Prostate gland (tissue), 2 donors: ENCODE measurements around the gene LMAN1L. TPM values are rescaled to one million over a fixed set of nuclear protein-coding genes. Genes with fewer than 3 reads are reported as not detected.

ENCODE experiments used
- DNase-seq: peaks from one replicate; pipeline ENCODE4 v3.0.0-alpha.2; 2019; ENCODE audit warnings: low spot score
- H3K27ac ChIP-seq, 2 donors: fragments of 200-600 bp; sonication (generic); 2 replicates each; pipeline ENCODE4 v1.5.1; 2017 to 2019
- H3K27me3 ChIP-seq: fragments of 200-600 bp; sonication (generic); replicated peaks from 2 replicates; pipeline ENCODE4 v1.5.1; 2019; ENCODE audit not compliant: insufficient read depth
- H3K36me3 ChIP-seq, 2 donors: fragments of 200-600 bp; sonication (generic); 1 replicate in 1 of 2; 2 replicates in 1 of 2; pipeline versions ENCODE4 v1.5.1 to v1.8.1; 2017 to 2019
- H3K4me1 ChIP-seq: fragments of 200-600 bp; sonication (generic); replicated peaks from 2 replicates; pipeline ENCODE4 v1.5.1; 2019
- H3K4me3 ChIP-seq, 2 donors: fragments of 200-600 bp; sonication (generic); 2 replicates each; pipeline ENCODE4 v1.5.1; 2017 to 2019
- H3K9me3 ChIP-seq: fragments of 200-600 bp; sonication (generic); 2 replicates; pipeline ENCODE4 v1.5.1; 2017
- POLR2A ChIP-seq: fragments of 450-650 bp; IDR thresholded peaks from one replicate; pipeline ENCODE4 v1.6.1; 2016; ENCODE audit warnings: antibody characterized with exemption, mild to moderate bottlenecking
- POLR2AphosphoS5 ChIP-seq: sonication (generic); formaldehyde crosslinking; IDR thresholded peaks from one replicate; pipeline ENCODE4 v1.6.1; 2017; ENCODE audit warnings: antibody characterized with exemption
- WGBS: methylation state at CpG from one replicate; pipeline ENCODE4 v1.1.5; 2018; 5-methylcytosine and 5-hydroxymethylcytosine counted together
- intact Hi-C: fragments of 100-400 bp; cut with DNase I; formaldehyde crosslinking; loops from one replicate; pipeline ENCODE4 v1.14.2; 2022
- total RNA-seq, 2 donors: library from RNA; depleted of rRNA; stranded (reverse); fragments of >200 nt; gene quantifications; one replicate each; pipeline ENCODE4 v1.1.0, GENCODE V29; 2016
- TF ChIP-seq, protein P1 (sequence below), 4 experiments: fragments of 200-600 bp in 2 of 4; fragments of 450-650 bp in 2 of 4; sonication (generic) in 2 of 4; IDR thresholded peaks; 1 replicate in 3 of 4; 2 replicates in 1 of 4; pipeline ENCODE4 v1.5.1; 2016 to 2019; ENCODE audit warnings: antibody characterized with exemption in 4 of 4, mild to moderate bottlenecking in 2 of 4, moderate library complexity in 2 of 4

LMAN1L gene
- total RNA-seq, 2 donors from 2014 or later: 219 to 229 TPM

DNA sequence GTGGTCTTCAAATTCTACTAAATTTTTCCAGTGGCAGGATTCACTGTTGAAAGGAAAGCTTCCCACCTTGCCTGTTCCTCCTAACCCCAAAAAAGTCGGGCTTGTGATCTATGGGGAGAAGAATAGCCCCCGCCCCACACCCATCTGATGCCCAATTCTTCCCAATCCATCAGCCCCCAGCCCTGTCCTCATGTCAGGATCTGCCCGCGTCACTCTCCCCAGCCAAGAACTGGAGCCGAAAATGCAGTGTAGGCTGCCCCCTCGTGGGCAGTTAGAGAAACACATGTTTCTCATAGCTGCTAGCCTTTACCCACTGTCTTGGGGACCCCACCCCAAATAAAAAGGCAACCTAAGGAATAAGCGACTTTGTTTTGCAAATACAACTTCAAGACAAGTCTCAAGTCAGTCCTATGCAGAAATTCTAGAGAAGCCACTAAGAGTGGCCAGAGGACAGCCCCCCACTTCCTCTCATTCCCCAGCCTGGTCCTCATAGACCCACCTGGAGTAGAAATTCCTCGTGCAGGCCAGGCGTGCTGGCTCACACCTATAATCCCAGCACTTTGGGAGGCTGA is 43.8 kb upstream of the LMAN1L start:
- intact Hi-C loops: loop anchor here (2.0 to 10.0 kb wide), 2 partner anchors 134 to 394 kb away; no protein-coding TSS in a partner anchor
- TF ChIP-seq, protein P1, sequence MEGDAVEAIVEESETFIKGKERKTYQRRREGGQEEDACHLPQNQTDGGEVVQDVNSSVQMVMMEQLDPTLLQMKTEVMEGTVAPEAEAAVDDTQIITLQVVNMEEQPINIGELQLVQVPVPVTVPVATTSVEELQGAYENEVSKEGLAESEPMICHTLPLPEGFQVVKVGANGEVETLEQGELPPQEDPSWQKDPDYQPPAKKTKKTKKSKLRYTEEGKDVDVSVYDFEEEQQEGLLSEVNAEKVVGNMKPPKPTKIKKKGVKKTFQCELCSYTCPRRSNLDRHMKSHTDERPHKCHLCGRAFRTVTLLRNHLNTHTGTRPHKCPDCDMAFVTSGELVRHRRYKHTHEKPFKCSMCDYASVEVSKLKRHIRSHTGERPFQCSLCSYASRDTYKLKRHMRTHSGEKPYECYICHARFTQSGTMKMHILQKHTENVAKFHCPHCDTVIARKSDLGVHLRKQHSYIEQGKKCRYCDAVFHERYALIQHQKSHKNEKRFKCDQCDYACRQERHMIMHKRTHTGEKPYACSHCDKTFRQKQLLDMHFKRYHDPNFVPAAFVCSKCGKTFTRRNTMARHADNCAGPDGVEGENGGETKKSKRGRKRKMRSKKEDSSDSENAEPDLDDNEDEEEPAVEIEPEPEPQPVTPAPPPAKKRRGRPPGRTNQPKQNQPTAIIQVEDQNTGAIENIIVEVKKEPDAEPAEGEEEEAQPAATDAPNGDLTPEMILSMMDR (IDR thresholded peaks at IDR 0.05): peak; percentile 75 to 90 (median 86)
- no peak for TF ChIP-seq POLR2A
- TF ChIP-seq POLR2AphosphoS5: peak; percentile 58
- Histone ChIP-seq H3K36me3 (no peaks in the 10 kb centered on the region), H3K4me1 (no peaks in the 10 kb centered on the region), H3K9me3 (no peaks in the 10 kb centered on the region), H3K27me3 (no peaks in the 10 kb centered on the region), H3K4me3 (no peak overlapping the region), H3K27ac (no peak overlapping the region)
- peak; percentile 57 for DNase-seq
- 5% methylated on average over 9 of the region's 9 CpGs for WGBS

DNA sequence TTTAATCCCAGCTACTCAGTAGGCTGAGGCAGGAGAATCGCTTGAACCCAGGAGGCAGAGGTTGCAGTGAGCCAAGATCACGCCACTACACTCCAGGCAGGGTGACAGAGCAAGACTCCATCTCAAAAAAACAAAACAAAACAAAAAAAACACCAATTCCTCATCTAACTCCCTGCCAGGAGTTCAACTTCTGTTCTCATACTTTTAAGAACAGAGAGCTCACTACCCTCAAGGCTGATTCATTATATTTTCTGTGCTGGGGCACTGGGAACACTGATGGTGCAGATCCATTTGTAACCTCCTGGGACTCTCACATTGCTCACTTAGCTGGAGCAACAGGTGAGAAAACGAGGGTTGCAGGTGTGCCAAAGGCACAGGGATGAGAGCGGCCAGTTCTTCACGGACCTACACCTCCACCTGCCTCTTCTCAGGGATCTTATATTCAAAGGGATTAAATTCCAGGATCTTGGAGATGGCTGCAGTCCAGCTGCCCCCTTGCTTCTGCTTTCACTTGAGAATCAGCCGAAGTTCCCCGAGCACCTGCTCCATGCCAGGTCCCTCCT is 43.1 kb upstream of the LMAN1L start:
- H3K36me3 ChIP-seq: no peaks in the 10 kb centered on the region
- DNase-seq: no peak
- H3K4me1 ChIP-seq: no peaks in the 10 kb centered on the region
- WGBS: 68% methylated on average over 7 of the region's 7 CpGs
- intact Hi-C loops: loop anchor here (2.0 to 10.0 kb wide), 3 partner anchors 135 to 395 kb away; no protein-coding TSS in a partner anchor
- H3K4me3 ChIP-seq: no peak overlapping the region
- TF ChIP-seq POLR2A: no peak
- no peak for TF ChIP-seq POLR2AphosphoS5
- TF ChIP-seq, protein P1 (IDR thresholded peaks at IDR 0.05): no peak
- no peaks in the 10 kb centered on the region for H3K9me3 ChIP-seq
- no peaks in the 10 kb centered on the region for H3K27me3 ChIP-seq
- H3K27ac ChIP-seq: no peak overlapping the region

DNA sequence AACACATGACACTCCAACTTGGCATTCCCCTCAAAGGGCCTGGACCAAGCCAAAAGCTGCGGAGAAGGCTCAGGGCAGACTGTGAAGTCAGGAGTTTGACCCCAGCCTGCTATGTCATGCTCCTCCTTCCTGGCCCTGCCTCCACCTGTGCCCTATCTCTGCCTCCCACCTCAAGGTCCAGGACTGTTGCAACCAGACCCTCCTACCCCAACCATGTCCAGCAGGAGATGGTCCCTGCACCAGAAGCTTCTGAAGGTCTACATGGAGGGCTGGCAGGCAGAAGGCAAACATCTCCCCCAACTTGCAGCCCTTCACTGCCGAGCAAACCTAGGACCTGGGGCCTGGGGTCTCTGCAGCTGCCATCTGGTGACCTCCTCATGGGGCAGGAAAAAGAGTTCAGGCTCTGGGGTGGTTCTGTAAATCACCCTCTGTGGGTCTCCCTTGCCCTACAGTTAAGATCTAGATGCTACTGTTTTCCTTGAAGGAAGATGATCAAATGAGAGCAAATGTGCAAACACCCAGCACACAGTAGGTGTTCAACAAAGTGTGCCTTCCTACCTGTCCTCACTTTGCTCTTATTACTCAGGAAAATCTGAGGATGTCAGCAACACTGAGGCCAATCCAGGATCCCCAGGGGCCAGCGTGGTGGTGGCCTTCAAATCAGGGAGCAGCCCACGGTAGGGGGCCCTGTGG is 42.3 kb upstream of the LMAN1L start:
- Histone ChIP-seq H3K4me1 (no peaks in the 10 kb centered on the region), H3K27ac (no peak overlapping the region), H3K27me3 (no peaks in the 10 kb centered on the region), H3K9me3 (no peaks in the 10 kb centered on the region), H3K36me3 (no peaks in the 10 kb centered on the region), H3K4me3 (no peak overlapping the region)
- intact Hi-C loops: loop anchor here (2.0 kb wide), 1 partner anchor 180 kb away; no protein-coding TSS in a partner anchor
- 66% methylated on average over 4 of the region's 4 CpGs for WGBS
- no peak for TF ChIP-seq POLR2AphosphoS5
- no peak for TF ChIP-seq POLR2A
- TF ChIP-seq, protein P1 (IDR thresholded peaks at IDR 0.05): no peak
- no peak for DNase-seq

DNA sequence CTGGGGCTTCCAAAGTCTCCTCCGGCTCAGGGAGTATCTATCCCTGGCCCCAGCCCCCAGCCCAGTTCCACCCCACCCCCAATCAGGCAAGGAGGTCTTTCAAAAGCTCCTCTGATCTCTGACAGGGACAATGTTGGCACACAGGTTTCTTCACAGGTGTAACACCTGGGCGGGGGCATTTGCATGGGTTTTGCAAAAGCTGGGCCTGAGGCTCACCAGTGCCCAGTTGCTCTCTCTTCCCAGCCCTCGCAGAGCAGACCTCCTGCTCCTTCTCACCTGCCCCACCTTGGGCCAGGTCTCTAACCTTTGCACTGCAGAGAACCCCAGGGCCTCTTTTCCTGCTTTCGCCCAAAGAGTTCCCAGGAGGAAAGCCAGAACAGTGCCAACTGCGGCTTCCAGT is 39.3 kb upstream of the LMAN1L start:
- 71% methylated on average over 5 of the region's 5 CpGs for WGBS
- Histone ChIP-seq H3K36me3 (no peaks in the 10 kb centered on the region), H3K4me3 (no peak overlapping the region), H3K4me1 (no peaks in the 10 kb centered on the region), H3K27ac (no peak overlapping the region), H3K9me3 (no peaks in the 10 kb centered on the region), H3K27me3 (no peaks in the 10 kb centered on the region)
- DNase-seq: no peak
- intact Hi-C loops: no loop called here
- no peak for TF ChIP-seq POLR2A
- TF ChIP-seq, protein P1 (IDR thresholded peaks at IDR 0.05): no peak
- no peak for TF ChIP-seq POLR2AphosphoS5
